MCF 10A (cell line): ENCODE results near the gene CC2D2A. TPM values are rescaled to one million over a fixed set of nuclear protein-coding genes. Genes with fewer than 3 reads are reported as not detected.

Source experiments
- BruUV-seq: library from RNA; stranded (reverse); fragments of 400-500 nt; replicated peaks from 2 replicates; lab custom pipeline; 2021; lab: Mats Ljungman, UMichigan
- CTCF ChIA-PET: fragments of 300-600 bp; sonication (Branson Sonifier 250); formaldehyde crosslinking; extraction: SDS; loops from one replicate; lab custom pipeline; 2021; ENCODE audit warnings: antibody characterized with exemption, inconsistent platforms; lab: Yijun Ruan, JAX
- POLR2A ChIA-PET: fragments of 300-600, 350-650 bp; sonication (Branson Sonifier 250); formaldehyde crosslinking; extraction: SDS; loops from one replicate; lab custom pipeline; 2020; ENCODE audit warnings: antibody characterized with exemption, inconsistent platforms; lab: Yijun Ruan, JAX
- DNase-seq: peaks from one replicate; pipeline ENCODE4 v3.0.0-alpha.2; 2018; ENCODE audit not compliant: unreplicated experiment
- H3K27ac Mint-ChIP-seq: one replicate; pipeline ENCODE4 v1.8.0; 2022; ENCODE audit warnings: mild to moderate bottlenecking, low read depth, mixed read lengths; ENCODE audit not compliant: unreplicated experiment
- H3K27me3 Mint-ChIP-seq: one replicate; pipeline ENCODE4 v1.8.0; 2022; ENCODE audit warnings: mixed read lengths; ENCODE audit not compliant: insufficient read depth, unreplicated experiment
- H3K36me3 Mint-ChIP-seq: one replicate; pipeline ENCODE4 v1.8.0; 2022; ENCODE audit warnings: mild to moderate bottlenecking, moderate library complexity, mixed read lengths; ENCODE audit not compliant: insufficient read depth, unreplicated experiment
- H3K4me1 Mint-ChIP-seq: one replicate; pipeline ENCODE4 v1.8.0; 2022; ENCODE audit warnings: mixed read lengths; ENCODE audit not compliant: insufficient read depth, unreplicated experiment
- H3K4me3 Mint-ChIP-seq: one replicate; pipeline ENCODE4 v1.8.0; 2022; ENCODE audit warnings: mild to moderate bottlenecking, moderate library complexity, mixed read lengths; ENCODE audit not compliant: unreplicated experiment
- H3K9me3 Mint-ChIP-seq: one replicate; pipeline ENCODE4 v1.8.0; 2022; ENCODE audit warnings: mixed read lengths; ENCODE audit not compliant: unreplicated experiment
- CTCF ChIP-seq: fragments of 200-600 bp; IDR thresholded peaks from one replicate; pipeline ENCODE4 v1.8.0; 2022; ENCODE audit warnings: antibody characterized with exemption, mild to moderate bottlenecking; ENCODE audit not compliant: unreplicated experiment
- intact Hi-C: fragments of 100-400 bp; cut with micrococcal nuclease; formaldehyde crosslinking; loops from 2 replicates; pipeline ENCODE4 v1.14.1; 2022
- total RNA-seq: library from RNA; stranded (reverse); gene quantifications from 2 replicates; pipeline ENCODE4 v1.2.3, GENCODE V29; 2022

CC2D2A gene
- total RNA-seq, 1 experiment from 2014 or later: 8.6 TPM

- BruUV-seq: no TSS peak
- intact Hi-C loops: no loop called here
Measured at GRCh38 chr4:15556511-15557092, 86.9 kb downstream of the CC2D2A start.

DNA sequence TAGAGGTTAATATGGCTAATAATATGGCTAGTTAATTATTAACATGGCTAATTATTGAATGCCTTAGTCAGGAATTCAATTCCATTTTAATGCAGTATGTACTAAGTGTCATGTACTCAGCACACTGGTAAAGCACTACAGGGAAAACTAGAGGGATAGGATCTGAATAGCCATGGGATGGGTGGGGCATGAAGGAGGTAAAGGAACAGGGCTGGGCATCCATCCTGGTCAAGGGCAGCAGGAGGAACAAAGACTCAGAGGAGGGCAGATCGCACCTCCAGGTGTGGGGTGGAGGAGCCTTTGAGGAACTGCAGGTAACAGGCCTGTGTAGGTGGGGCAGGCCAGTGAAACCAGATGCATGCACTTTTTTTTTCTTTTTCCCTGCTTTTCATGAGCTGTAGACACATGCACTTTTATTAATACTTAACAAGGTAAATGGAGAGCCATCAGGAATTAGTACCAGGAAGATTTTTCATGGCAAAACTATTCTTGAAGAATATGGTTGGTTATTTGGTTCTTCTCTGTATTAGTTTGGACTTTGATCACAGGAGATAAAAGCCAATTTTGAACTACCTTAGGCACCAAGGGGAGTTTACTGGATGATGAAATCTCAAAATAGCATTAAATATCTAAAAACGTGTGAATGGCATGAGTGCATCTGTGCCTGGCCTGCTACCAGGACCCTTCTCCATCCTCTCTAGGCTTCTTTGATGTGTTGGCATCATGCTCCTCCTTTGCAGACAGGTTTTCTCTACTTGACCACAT lies 88.3 kb downstream of the CC2D2A start:
- intact Hi-C loops: no loop called here
- Mint-ChIP-seq H3K27me3 (no peaks in the 10 kb centered on the region), H3K9me3 (no peaks in the 10 kb centered on the region), H3K4me1 (peaks cover 15% of the 10 kb centered on the region), H3K36me3 (peaks cover 45% of the 10 kb centered on the region), H3K27ac (no peak overlapping the region), H3K4me3 (no peak overlapping the region)
- ChIA-PET POLR2A (no interaction called here), CTCF (interaction anchor here (0.6 kb wide), 1 partner anchor 39 kb away, joined by 3 read pairs; no protein-coding TSS in a partner anchor)
- no TSS peak for BruUV-seq
- DNase-seq: no peak
- no peak for TF ChIP-seq CTCF

More at GRCh38 chr4:15556511-15557092, 86.9 kb downstream of the CC2D2A start:
- no peak for DNase-seq
- peaks cover 4% of the 10 kb centered on the region for H3K4me1 Mint-ChIP-seq
- ChIA-PET POLR2A (no interaction called here), CTCF (no interaction called here)
- TF ChIP-seq CTCF: no peak
- no peak overlapping the region for H3K4me3 Mint-ChIP-seq
- H3K27ac Mint-ChIP-seq: no peak overlapping the region
- H3K9me3 Mint-ChIP-seq: no peaks in the 10 kb centered on the region
- H3K36me3 Mint-ChIP-seq: peaks cover 46% of the 10 kb centered on the region
- H3K27me3 Mint-ChIP-seq: no peaks in the 10 kb centered on the region

GRCh38 chr4:15558561-15558960 lies 88.9 kb downstream of the CC2D2A start:
- TF ChIP-seq CTCF: no peak
- no peak for DNase-seq
- no peaks in the 10 kb centered on the region for H3K9me3 Mint-ChIP-seq
- intact Hi-C loops: no loop called here
- H3K36me3 Mint-ChIP-seq: peaks cover 46% of the 10 kb centered on the region
- H3K27me3 Mint-ChIP-seq: no peaks in the 10 kb centered on the region
- no peak overlapping the region for H3K4me3 Mint-ChIP-seq
- ChIA-PET POLR2A (interaction anchor here (0.6 kb wide), 1 partner anchor 49 kb away, joined by 3 read pairs; no protein-coding TSS in a partner anchor), CTCF (interaction anchor here (0.6 kb wide), 1 partner anchor 38 kb away, joined by 3 read pairs; no protein-coding TSS in a partner anchor)
- peaks cover 17% of the 10 kb centered on the region for H3K4me1 Mint-ChIP-seq
- no peak overlapping the region for H3K27ac Mint-ChIP-seq
- BruUV-seq: no TSS peak

DNA sequence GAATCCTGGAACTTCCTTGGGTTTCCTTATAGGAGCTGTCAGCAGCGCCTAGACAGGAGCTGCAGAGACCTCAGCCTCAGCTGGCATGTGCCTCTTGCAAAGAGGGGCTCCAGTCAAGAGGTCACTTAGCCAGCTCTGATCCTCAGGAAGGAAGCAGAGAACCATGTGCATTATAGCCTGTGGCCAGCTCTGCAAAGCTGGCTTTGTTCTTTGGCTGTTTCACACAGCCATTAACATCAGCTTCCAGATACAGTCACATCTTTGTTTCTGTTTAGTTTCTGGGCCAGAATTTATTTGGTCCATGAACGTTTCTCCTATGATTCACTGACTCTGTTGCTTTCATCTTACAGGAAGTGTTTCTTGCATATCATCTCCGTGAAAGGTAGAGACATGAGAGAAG lies 92.4 kb downstream of the CC2D2A start:
- H3K4me1 Mint-ChIP-seq: peaks cover 17% of the 10 kb centered on the region
- H3K27me3 Mint-ChIP-seq: no peaks in the 10 kb centered on the region
- intact Hi-C loops: no loop called here
- H3K36me3 Mint-ChIP-seq: peaks cover 55% of the 10 kb centered on the region
- BruUV-seq: no TSS peak
- ChIA-PET POLR2A (interaction anchor here (0.7 kb wide), 1 partner anchor 39 kb away, joined by 3 read pairs; no protein-coding TSS in a partner anchor), CTCF (interaction anchor here (0.5 kb wide), 1 partner anchor 73 kb away, joined by 3 read pairs; no protein-coding TSS in a partner anchor)
- no peak for DNase-seq
- no peaks in the 10 kb centered on the region for H3K9me3 Mint-ChIP-seq
- peak overlapping the region; percentile 83 for H3K27ac Mint-ChIP-seq
- no peak for TF ChIP-seq CTCF
- H3K4me3 Mint-ChIP-seq: no peak overlapping the region
